ENCODE results near the gene IFNA2.
A peak's percentile ranks its signal among the peaks of the same experiment; 100 is the strongest.
"Not testable (repeated sequence)": the region's sequence is repeated elsewhere in the genome, so short reads cannot be mapped to it uniquely, and the experiment has no call there.

IFNA2 gene
- long read RNA-seq, result 0 reads

DNA sequence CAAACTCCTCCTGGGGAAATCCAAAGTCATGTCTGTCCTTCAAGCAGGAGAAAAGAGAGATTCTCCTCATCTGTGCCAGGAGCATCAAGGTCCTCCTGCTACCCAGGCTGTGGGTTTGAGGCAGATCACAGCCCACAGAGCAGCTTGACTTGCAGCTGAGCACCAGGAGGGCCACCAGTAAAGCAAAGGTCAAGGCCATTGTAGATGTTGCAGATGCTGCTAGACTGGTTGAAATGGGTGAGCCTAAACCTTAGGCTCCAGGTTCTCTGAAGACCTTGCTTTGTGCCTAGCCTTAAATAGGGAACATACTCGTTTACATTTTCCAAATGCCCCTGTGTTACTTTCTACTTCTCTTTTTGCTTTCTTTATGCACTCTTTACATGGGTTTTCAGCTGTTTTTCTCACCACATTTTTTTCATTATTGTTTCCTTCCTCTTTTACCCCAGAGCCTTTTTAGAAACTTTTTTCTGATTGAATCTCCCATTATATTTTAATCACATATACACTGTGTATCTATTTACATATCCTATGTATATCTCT lies at the start of gene IFNA2:
Gene IFNA2, minus strand, starts transcription at position 268 of the 540 bp plus-strand sequence. Its CDS starts 69 bp downstream, at position 199.
- peak in 1 of 2 experiments; percentile 28 for DNase-seq (ENCODE audit: low read depth in 1 of 2, low spot score in 1 of 2)
- peak; percentile 39; the same call in 1 of the 2 replicates for TF ChIP-seq SPI1 (IDR thresholded peaks at IDR 0.05; ENCODE audit: borderline replicate concordance, low read depth)
- TF ChIP-seq, protein P1, sequence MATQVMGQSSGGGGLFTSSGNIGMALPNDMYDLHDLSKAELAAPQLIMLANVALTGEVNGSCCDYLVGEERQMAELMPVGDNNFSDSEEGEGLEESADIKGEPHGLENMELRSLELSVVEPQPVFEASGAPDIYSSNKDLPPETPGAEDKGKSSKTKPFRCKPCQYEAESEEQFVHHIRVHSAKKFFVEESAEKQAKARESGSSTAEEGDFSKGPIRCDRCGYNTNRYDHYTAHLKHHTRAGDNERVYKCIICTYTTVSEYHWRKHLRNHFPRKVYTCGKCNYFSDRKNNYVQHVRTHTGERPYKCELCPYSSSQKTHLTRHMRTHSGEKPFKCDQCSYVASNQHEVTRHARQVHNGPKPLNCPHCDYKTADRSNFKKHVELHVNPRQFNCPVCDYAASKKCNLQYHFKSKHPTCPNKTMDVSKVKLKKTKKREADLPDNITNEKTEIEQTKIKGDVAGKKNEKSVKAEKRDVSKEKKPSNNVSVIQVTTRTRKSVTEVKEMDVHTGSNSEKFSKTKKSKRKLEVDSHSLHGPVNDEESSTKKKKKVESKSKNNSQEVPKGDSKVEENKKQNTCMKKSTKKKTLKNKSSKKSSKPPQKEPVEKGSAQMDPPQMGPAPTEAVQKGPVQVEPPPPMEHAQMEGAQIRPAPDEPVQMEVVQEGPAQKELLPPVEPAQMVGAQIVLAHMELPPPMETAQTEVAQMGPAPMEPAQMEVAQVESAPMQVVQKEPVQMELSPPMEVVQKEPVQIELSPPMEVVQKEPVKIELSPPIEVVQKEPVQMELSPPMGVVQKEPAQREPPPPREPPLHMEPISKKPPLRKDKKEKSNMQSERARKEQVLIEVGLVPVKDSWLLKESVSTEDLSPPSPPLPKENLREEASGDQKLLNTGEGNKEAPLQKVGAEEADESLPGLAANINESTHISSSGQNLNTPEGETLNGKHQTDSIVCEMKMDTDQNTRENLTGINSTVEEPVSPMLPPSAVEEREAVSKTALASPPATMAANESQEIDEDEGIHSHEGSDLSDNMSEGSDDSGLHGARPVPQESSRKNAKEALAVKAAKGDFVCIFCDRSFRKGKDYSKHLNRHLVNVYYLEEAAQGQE (IDR thresholded peaks at IDR 0.05; ENCODE audit: insufficient replicate concordance, low read depth), result no peak
- H3K27ac ChIP-seq (replicated peaks), result no peak within 1 kb of the TSS
- H3K4me3 ChIP-seq (replicated peaks; ENCODE audit: insufficient read depth, low read length), result no peak within 1 kb of the TSS
- H3K27me3 ChIP-seq (ENCODE audit: insufficient read depth, poor library complexity, severe bottlenecking), result no peaks in the 10 kb centered on the region

DNA sequence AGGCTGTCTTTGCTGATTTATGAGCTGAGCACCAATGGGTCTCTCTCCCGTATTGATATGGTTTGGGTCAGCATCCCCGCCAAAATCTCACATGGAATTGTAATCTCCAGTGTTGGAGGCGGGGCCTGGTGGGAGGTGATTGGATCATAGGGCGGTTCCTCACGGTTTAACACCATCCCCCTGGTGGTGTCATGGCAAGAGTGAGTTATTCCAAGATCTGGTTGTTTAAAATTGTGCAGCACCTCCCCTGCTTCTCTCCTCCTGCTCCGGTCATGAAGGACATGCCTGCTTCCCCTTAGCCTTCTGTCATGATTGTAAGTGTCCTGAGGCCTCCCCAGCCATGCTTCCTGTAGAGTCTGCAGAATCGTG lies 49.8 kb upstream of the IFNA2 start:
- not testable (repeated sequence) for H3K27ac ChIP-seq (replicated peaks); H3K4me3 ChIP-seq (replicated peaks; ENCODE audit: insufficient read depth, low read length); DNase-seq (ENCODE audit: low read depth in 1 of 2, low spot score in 1 of 2); H3K27me3 ChIP-seq (ENCODE audit: insufficient read depth, poor library complexity, severe bottlenecking)

DNA sequence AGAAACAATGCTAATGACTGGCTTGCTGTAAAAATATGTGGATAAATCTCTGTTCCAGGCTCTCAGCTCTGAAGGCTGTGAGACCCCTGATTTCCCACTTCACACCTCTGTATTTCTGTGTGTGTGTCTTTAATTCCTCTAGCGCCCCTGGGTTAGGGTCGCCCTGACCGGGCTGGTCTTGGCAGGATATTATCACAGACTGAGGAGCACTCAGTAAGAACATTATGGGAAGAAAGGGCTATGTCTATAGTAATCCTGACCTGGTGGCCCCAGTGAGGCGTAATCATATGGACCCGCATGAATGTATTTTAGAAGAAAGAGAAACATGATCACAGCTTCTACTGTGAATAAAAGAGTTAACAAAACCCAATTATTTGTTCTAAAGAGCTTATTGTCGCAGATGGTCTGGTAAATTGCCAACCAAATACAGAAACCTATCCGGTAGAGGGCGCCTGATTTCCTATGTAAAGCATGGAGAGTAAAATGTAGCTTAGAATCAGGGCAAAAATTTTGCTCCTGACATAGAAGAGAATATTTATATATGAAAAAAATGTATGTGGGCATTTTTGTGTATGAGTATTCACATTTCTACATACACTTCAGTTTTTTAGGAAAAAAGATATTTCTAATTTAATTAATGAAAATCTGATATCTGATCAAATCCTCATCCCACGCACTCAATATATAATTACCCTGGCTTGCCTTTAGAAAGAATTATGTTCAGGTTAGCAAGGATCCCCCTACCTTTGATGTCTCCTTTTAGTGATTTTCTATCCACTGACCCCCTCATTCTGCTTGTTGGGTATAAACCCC lies 49.2 kb upstream of the IFNA2 start:
- TF ChIP-seq, protein P1 (IDR thresholded peaks at IDR 0.05; ENCODE audit: insufficient replicate concordance, low read depth), result no peak
- TF ChIP-seq, protein P2, sequence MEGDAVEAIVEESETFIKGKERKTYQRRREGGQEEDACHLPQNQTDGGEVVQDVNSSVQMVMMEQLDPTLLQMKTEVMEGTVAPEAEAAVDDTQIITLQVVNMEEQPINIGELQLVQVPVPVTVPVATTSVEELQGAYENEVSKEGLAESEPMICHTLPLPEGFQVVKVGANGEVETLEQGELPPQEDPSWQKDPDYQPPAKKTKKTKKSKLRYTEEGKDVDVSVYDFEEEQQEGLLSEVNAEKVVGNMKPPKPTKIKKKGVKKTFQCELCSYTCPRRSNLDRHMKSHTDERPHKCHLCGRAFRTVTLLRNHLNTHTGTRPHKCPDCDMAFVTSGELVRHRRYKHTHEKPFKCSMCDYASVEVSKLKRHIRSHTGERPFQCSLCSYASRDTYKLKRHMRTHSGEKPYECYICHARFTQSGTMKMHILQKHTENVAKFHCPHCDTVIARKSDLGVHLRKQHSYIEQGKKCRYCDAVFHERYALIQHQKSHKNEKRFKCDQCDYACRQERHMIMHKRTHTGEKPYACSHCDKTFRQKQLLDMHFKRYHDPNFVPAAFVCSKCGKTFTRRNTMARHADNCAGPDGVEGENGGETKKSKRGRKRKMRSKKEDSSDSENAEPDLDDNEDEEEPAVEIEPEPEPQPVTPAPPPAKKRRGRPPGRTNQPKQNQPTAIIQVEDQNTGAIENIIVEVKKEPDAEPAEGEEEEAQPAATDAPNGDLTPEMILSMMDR (IDR thresholded peaks at IDR 0.05; ENCODE audit: insufficient read depth, low read length), result no peak
- TF ChIP-seq POLR2AphosphoS5 (IDR thresholded peaks at IDR 0.05; ENCODE audit: low read depth) (no peak), GABPA (IDR thresholded peaks at IDR 0.05; ENCODE audit: low read depth) (no peak), SPI1 (IDR thresholded peaks at IDR 0.05; ENCODE audit: borderline replicate concordance, low read depth) (no peak)
- DNase-seq (ENCODE audit: low read depth in 1 of 2, low spot score in 1 of 2), result no peak
- H3K27ac ChIP-seq (replicated peaks), result no peak overlapping the region
- H3K27me3 ChIP-seq (ENCODE audit: insufficient read depth, poor library complexity, severe bottlenecking), result no peaks in the 10 kb centered on the region
- no peak overlapping the region for H3K4me3 ChIP-seq (replicated peaks; ENCODE audit: insufficient read depth, low read length)

- no peak for DNase-seq (ENCODE audit: low read depth in 1 of 2, low spot score in 1 of 2)
- Histone ChIP-seq H3K27ac (replicated peaks) (no peak overlapping the region), H3K27me3 (ENCODE audit: insufficient read depth, poor library complexity, severe bottlenecking) (no peaks in the 10 kb centered on the region), H3K4me3 (replicated peaks; ENCODE audit: insufficient read depth, low read length) (no peak overlapping the region)
- TF ChIP-seq, protein P2 (IDR thresholded peaks at IDR 0.05; ENCODE audit: insufficient read depth, low read length), result no peak
- TF ChIP-seq GABPA (IDR thresholded peaks at IDR 0.05; ENCODE audit: low read depth) (no peak), POLR2AphosphoS5 (IDR thresholded peaks at IDR 0.05; ENCODE audit: low read depth) (no peak), SPI1 (IDR thresholded peaks at IDR 0.05; ENCODE audit: borderline replicate concordance, low read depth) (peak; percentile 48; the same call in 1 of the 2 replicates)
- TF ChIP-seq, protein P1 (IDR thresholded peaks at IDR 0.05; ENCODE audit: insufficient replicate concordance, low read depth), result no peak
These were observed 47.7 kb upstream of the IFNA2 start for GRCh38 chr9:21432672-21433425.

Data from HL-60 (cell line).